Epithelial cell of proximal tubule (primary cell): ENCODE measurements around the gene NIPBL. TPM values are rescaled to one million over a fixed set of nuclear protein-coding genes. Genes with fewer than 3 reads are reported as not detected.

Experiments used
- DNase-seq: peaks from one replicate; pipeline ENCODE4 v3.0.0-alpha.2; 2011; ENCODE audit warnings: low read depth
- H3K4me3 ChIP-seq: 2 replicates; pipeline ENCODE4 v1.5.1; 2011; ENCODE audit warnings: low read depth, mild to moderate bottlenecking, low read length
- CTCF ChIP-seq: conservative IDR thresholded peaks from 2 replicates; pipeline ENCODE4 v1.5.1; 2012; ENCODE audit warnings: low read depth, mild to moderate bottlenecking, low read length
- total RNA-seq: library from RNA; depleted of rRNA; stranded (reverse); fragments of >200 nt; gene quantifications from 2 replicates; pipeline ENCODE4 v1.2.3, GENCODE V29; 2015

Gene NIPBL
- total RNA-seq, 1 donor from 2014 or later = 6.9 TPM

GRCh38 chr5:37112383-37112991 lies 235.9 kb downstream of the NIPBL start:
- DNase-seq = no peak
- TF ChIP-seq CTCF = no peak
- H3K4me3 ChIP-seq = no peak overlapping the region
